A549 (cell line): Measurements from ENCODE around the gene ZNF180. TPM values are rescaled to one million over a fixed set of nuclear protein-coding genes. Genes with fewer than 3 reads are reported as not detected.

ENCODE experiments used
- ATAC-seq, 2 experiments: fragments of 200-7000 bp in 1 of 2; fragments of >200 bp in 1 of 2; cut with Nextera tagmentation in 1 of 2; cut with Tn5 transposase in 1 of 2; 3 replicates each; pipeline versions ENCODE4 v1.8.0 to v1.9.1; 2018 to 2020; ENCODE audit warnings: mild to moderate bottlenecking in 1 of 2, moderate library complexity in 1 of 2
- CTCF ChIA-PET: fragments of 300-600 bp; sonication (Branson Sonifier 250); formaldehyde crosslinking; extraction: SDS; loops from one replicate; lab custom pipeline; 2021; ENCODE audit warnings: antibody characterized with exemption, inconsistent platforms; lab: Yijun Ruan, JAX
- POLR2A ChIA-PET: fragments of 350-600 bp; formaldehyde crosslinking; extraction: SDS; loops from one replicate; lab custom pipeline; 2021; ENCODE audit warnings: antibody characterized with exemption, inconsistent platforms; lab: Yijun Ruan, JAX
- DNase-seq, 2 experiments: peaks; one replicate each; pipeline versions ENCODE4 v3.0.0 to v3.0.0-alpha.2; 2011 to 2016; ENCODE audit warnings: low read depth in 1 of 2, low spot score in 1 of 2
- FAIRE-seq: peaks from 2 replicates; lab custom pipeline; 2011; peaks lifted over from hg19 to GRCh38; lab: Jason Lieb, UNC
- H3K27ac ChIP-seq, 2 experiments: fragments of >200 bp; sonication (Bioruptor Twin); formaldehyde crosslinking; 3 replicates each; pipeline ENCODE4 v1.5.1; 2016 to 2017
- H3K4me1 ChIP-seq: fragments of >200 bp; sonication (Bioruptor Twin); formaldehyde crosslinking; 3 replicates; pipeline ENCODE4 v1.6.1; 2016
- H3K4me2 ChIP-seq: fragments of >200 bp; sonication (Bioruptor Twin); formaldehyde crosslinking; 3 replicates; pipeline ENCODE4 v1.6.1; 2016
- H3K4me3 ChIP-seq: fragments of >200 bp; sonication (Bioruptor Twin); formaldehyde crosslinking; 3 replicates; pipeline ENCODE4 v1.5.1; 2016
- H3K9me3 ChIP-seq: fragments of >200 bp; sonication (Bioruptor Twin); formaldehyde crosslinking; 3 replicates; pipeline ENCODE4 v1.6.1; 2016
- EP300 ChIP-seq, 2 experiments: fragments of >200 bp; sonication (Bioruptor Twin); formaldehyde crosslinking; IDR thresholded peaks; 2 replicates in 1 of 2; 3 replicates in 1 of 2; pipeline ENCODE4 v1.6.1; 2016 to 2017
- NR3C1 ChIP-seq: fragments of >200 bp; sonication (Bioruptor Twin); formaldehyde crosslinking; IDR thresholded peaks from 3 replicates; pipeline ENCODE4 v1.6.1; 2017
- ZNF302 ChIP-seq: fragments of 250-450 bp; sonication (Bioruptor Pico); IDR thresholded peaks from 2 replicates; pipeline ENCODE4 v1.9.0; 2021; ENCODE audit warnings: inconsistent platforms, mild to moderate bottlenecking, moderate library complexity
- WGBS: methylation state at CpG from one replicate; pipeline ENCODE4 v1.1.6; 2017; ENCODE audit errors: missing lambda C conversion rate; 5-methylcytosine and 5-hydroxymethylcytosine counted together
- polyA plus RNA-seq, 4 experiments: library from polyadenylated mRNA; depleted of rRNA in 3 of 4; stranded (reverse); fragments of >200 nt; fragmentation: RNase III in 1 of 4; extraction: RNeasy Plus Mini Kit Qiagen cat#74134 plus additional on column Dnase treatment in 1 of 4; gene quantifications; 2 replicates in 3 of 4; 3 replicates in 1 of 4; pipeline ENCODE4 v1.2.3, GENCODE V29; 2011 to 2017

The ZNF180 gene
- polyA plus RNA-seq, 2 of the 4 experiments (the other 2 are of a cell fraction), result 4.1 to 8.1 TPM

- no peaks in the 10 kb centered on the region for H3K4me1 ChIP-seq
- FAIRE-seq (no peak), DNase-seq (no peak), ATAC-seq (no peak)
- no peak overlapping the region for H3K4me2 ChIP-seq
- H3K9me3 ChIP-seq, result peaks cover 90% of the 10 kb centered on the region
- no peak overlapping the region for H3K27ac ChIP-seq
- no peak for TF ChIP-seq NR3C1
- TF ChIP-seq ZNF302, result no peak
- TF ChIP-seq EP300 (IDR thresholded peaks at IDR 0.05), result no peak
- CTCF ChIA-PET, result no interaction called here
- 29% methylated on average over 1 of the region's 1 CpG for WGBS
- POLR2A ChIA-PET, result no interaction called here
- no peak overlapping the region for H3K4me3 ChIP-seq
Measured at GRCh38 chr19:44430956-44431355, 69.4 kb downstream of the ZNF180 start.

Other genes with a start within 250 kb of the ZNF180 start
- gene ZNF233, start 240.6 kb downstream of the ZNF180 start, polyA plus RNA-seq (2011; rRNA removed), result 1.9 and 2.1 TPM in 2 replicates
- gene ZNF233, start 240.6 kb downstream of the ZNF180 start, polyA plus RNA-seq (2017; fragmentation: RNase III; extraction: RNeasy Plus Mini Kit Qiagen cat#74134 plus additional on column Dnase treatment), result 1.2 to 1.3 TPM (median 1.2 TPM) in 3 replicates
- gene ZNF235, start 195.5 kb downstream of the ZNF180 start, polyA plus RNA-seq (2011; rRNA removed), result 7.4 and 8.4 TPM in 2 replicates
- 3.8 to 4.9 TPM (median 4.2 TPM) in 3 replicates for gene ZNF235, start 195.5 kb downstream of the ZNF180 start, polyA plus RNA-seq (2017; fragmentation: RNase III; extraction: RNeasy Plus Mini Kit Qiagen cat#74134 plus additional on column Dnase treatment)
- 5.6 and 6.9 TPM in 2 replicates for gene ZNF112, start 143.8 kb downstream of the ZNF180 start, polyA plus RNA-seq (2011; rRNA removed)
- gene ZNF112, start 143.8 kb downstream of the ZNF180 start, polyA plus RNA-seq (2017; fragmentation: RNase III; extraction: RNeasy Plus Mini Kit Qiagen cat#74134 plus additional on column Dnase treatment), result 3.3 to 3.5 TPM (median 3.5 TPM) in 3 replicates
- 5.7 and 6.4 TPM in 2 replicates for gene ZNF285, start 98.9 kb downstream of the ZNF180 start, polyA plus RNA-seq (2011; rRNA removed)
- gene ZNF285, start 98.9 kb downstream of the ZNF180 start, polyA plus RNA-seq (2017; fragmentation: RNase III; extraction: RNeasy Plus Mini Kit Qiagen cat#74134 plus additional on column Dnase treatment), result 2.8 to 4.3 TPM (median 2.9 TPM) in 3 replicates
- 6.7 and 10.0 TPM in 2 replicates for gene ZNF229, start 52.0 kb downstream of the ZNF180 start, polyA plus RNA-seq (2011; rRNA removed)
- gene ZNF229, start 52.0 kb downstream of the ZNF180 start, polyA plus RNA-seq (2017; fragmentation: RNase III; extraction: RNeasy Plus Mini Kit Qiagen cat#74134 plus additional on column Dnase treatment), result 5.3 to 5.7 TPM (median 5.5 TPM) in 3 replicates
- gene CEACAM20, start 29.2 kb upstream of the ZNF180 start, polyA plus RNA-seq (2011; rRNA removed), result 0.07 and 0.08 TPM in 2 replicates
- 0.05 TPM in 1 of 3 replicates, not detected in the others for gene CEACAM20, start 29.2 kb upstream of the ZNF180 start, polyA plus RNA-seq (2017; fragmentation: RNase III; extraction: RNeasy Plus Mini Kit Qiagen cat#74134 plus additional on column Dnase treatment)
- gene IGSF23, start 113.0 kb upstream of the ZNF180 start, polyA plus RNA-seq (2011; rRNA removed), result 0.14 and 0.29 TPM in 2 replicates
- gene IGSF23, start 113.0 kb upstream of the ZNF180 start, polyA plus RNA-seq (2017; fragmentation: RNase III; extraction: RNeasy Plus Mini Kit Qiagen cat#74134 plus additional on column Dnase treatment), result 0.35 to 0.45 TPM (median 0.42 TPM) in 3 replicates
- gene PVR, start 143.4 kb upstream of the ZNF180 start, polyA plus RNA-seq (2011; rRNA removed), result 108 and 110 TPM in 2 replicates
- gene PVR, start 143.4 kb upstream of the ZNF180 start, polyA plus RNA-seq (2017; fragmentation: RNase III; extraction: RNeasy Plus Mini Kit Qiagen cat#74134 plus additional on column Dnase treatment), result 86.2 to 98.1 TPM (median 90.3 TPM) in 3 replicates
- gene CEACAM19, start 171.0 kb upstream of the ZNF180 start, polyA plus RNA-seq (2011; rRNA removed), result 8.2 and 13.7 TPM in 2 replicates
- 7.2 to 10.3 TPM (median 9.7 TPM) in 3 replicates for gene CEACAM19, start 171.0 kb upstream of the ZNF180 start, polyA plus RNA-seq (2017; fragmentation: RNase III; extraction: RNeasy Plus Mini Kit Qiagen cat#74134 plus additional on column Dnase treatment)
- not detected in 2 replicates for gene CEACAM16, start 198.6 kb upstream of the ZNF180 start, polyA plus RNA-seq (2011; rRNA removed)
- 0.08 to 0.11 TPM in 2 of 3 replicates, not detected in the other for gene CEACAM16, start 198.6 kb upstream of the ZNF180 start, polyA plus RNA-seq (2017; fragmentation: RNase III; extraction: RNeasy Plus Mini Kit Qiagen cat#74134 plus additional on column Dnase treatment)
- 22.6 and 25.3 TPM in 2 replicates for gene BCL3, start 248.2 kb upstream of the ZNF180 start, polyA plus RNA-seq (2011; rRNA removed)
- 49.6 to 80.7 TPM (median 72.1 TPM) in 3 replicates for gene BCL3, start 248.2 kb upstream of the ZNF180 start, polyA plus RNA-seq (2017; fragmentation: RNase III; extraction: RNeasy Plus Mini Kit Qiagen cat#74134 plus additional on column Dnase treatment)